ENCODE results near the gene GPR15.

Gene GPR15

DNA sequence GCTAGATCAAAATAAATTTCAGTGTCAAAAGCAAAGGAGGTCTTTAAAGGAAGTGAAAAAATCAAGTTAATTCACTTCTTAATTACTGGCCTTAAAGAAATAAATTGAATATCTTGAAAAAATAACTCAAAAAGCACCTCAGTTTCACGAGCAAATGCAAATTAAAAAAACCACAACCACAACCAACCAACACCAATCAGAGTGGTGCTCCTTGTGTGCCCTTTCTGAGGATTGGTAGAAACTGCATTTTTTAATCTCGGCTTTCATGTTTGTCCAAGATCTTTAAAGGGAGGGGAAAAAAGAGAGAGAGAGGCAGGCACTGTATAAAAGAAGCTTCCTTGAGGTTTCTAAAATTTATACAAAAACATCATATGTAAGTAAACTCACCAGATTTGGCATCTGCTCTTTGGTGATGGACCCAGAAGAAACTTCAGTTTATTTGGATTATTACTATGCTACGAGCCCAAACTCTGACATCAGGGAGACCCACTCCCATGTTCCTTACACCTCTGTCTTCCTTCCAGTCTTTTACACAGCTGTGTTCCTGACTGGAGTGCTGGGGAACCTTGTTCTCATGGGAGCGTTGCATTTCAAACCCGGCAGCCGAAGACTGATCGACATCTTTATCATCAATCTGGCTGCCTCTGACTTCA, at the start of gene GPR15:
GPR15 (plus strand) TSS at position 357 of the 653 bp plus-strand sequence; CDS start at position 413, 56 bp downstream.
- no peak for DNase-seq

DNA sequence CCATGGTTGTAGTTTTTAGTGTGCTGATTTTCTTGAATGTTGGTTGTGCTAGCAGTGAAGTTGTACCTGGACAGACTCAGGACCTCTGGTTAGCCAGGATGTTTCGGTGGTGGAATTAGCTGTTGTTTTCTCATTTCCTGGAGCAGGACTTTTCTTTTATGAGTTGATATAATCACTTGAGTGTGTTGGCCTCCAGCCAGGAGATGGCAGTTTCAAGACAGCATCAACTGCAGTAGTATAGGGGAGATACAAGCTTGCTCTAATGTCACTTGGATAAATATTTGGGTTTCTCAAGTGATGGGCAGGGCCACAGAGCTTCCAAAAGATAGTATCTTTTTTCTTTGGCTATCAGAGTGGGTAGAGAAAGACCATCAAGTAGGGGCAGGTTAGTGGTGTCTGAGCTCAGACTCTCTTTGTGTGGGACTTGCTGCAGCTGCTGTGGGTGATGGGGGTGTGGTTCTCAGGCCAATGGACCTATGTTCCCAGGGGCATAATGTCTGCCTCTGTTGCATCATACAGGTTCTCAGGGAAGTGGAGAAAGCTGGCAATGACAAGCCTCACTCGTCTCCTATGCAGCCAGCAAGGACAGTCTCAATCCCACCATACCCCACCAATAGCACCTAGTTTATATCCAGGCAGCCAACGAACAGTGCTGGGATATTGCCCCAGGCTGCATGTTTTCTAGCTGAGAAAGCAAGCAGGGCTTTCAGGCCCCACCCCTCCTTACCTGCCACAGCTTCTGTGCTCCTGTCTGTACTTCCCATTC, 48.9 kb upstream of the GPR15 start:
- no peak for DNase-seq

DNA sequence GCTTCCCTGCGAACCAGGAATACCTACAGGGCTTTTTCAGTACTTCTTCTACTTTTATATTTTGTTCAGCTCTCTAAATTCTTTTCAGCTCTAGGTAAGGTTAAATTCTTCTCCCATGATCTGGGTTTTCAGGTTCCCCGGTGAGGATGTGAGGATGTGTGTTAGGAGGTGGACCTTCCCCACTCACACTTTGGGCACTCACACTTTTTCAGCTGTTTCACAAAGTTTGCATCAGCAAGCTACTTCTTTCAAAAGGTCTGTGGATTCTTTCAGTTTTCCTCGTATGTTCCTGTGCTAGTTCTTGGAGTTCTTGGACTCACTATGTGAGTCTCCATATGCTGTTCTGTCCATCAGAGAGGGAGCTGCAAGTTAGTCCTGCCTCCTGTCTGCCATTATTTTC, 48.2 kb upstream of the GPR15 start:
- no peak for DNase-seq

DNA sequence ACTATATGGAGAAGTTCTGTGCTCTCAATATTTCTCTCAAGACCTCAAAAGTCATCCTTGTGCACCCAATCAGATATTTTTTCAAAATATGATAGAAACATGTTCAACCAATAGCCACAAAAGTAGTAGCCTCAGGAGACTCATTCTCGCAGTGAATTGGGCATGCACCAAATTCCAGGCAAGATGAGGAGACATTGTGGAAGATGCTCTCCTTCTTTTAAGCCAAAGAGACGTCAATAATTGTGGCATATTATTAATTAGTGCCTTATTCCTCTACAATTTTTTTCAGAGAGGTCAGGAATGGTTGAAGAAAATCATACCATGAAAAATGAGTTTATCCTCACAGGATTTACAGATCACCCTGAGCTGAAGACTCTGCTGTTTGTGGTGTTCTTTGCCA, 34.4 kb upstream of the GPR15 start, which contains the start of gene OR5K2:
OR5K2 (plus strand) TSS at position 301 of the 400 bp plus-strand sequence; CDS start at position 301, 0 bp downstream.
- no peak for DNase-seq

DNA sequence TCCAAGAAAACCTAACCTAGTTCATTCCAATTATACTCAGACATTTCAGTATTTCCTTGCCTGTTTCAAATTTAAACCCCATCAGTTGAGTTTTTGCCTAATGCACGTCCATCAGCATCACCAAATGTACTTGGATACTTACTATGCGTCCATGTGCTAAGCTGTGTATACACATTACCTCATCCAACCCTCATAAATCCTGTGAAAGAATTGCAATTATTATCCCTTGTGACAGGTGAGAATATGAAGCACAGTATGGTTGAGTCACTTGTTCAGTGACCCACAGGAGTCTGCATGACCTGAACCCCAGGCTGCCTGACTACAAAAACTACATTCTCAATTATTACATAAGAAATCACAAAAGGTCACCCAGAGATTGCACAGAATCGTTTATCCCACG, 31.8 kb upstream of the GPR15 start:
- no peak for DNase-seq

DNA sequence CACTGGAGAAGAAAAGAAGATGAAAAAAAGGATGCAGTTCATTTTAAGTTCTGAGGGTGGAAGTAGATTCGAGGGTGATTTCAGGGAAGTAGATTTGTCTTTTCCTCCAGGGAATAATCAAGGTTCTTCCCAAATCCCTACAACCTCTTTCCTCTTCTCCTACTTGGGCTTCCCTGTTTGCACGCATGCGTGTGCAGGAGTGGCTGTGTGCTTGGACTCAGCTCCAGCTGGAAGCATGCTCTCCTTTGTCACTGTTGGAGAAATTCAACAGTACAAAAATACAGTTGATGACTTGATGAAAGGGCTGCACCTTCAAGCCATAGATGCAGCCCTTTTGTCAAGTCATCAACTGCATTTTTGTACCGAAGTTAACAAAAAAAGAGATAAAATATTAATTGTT, 30.5 kb upstream of the GPR15 start:
- DNase-seq, result no peak

DNA sequence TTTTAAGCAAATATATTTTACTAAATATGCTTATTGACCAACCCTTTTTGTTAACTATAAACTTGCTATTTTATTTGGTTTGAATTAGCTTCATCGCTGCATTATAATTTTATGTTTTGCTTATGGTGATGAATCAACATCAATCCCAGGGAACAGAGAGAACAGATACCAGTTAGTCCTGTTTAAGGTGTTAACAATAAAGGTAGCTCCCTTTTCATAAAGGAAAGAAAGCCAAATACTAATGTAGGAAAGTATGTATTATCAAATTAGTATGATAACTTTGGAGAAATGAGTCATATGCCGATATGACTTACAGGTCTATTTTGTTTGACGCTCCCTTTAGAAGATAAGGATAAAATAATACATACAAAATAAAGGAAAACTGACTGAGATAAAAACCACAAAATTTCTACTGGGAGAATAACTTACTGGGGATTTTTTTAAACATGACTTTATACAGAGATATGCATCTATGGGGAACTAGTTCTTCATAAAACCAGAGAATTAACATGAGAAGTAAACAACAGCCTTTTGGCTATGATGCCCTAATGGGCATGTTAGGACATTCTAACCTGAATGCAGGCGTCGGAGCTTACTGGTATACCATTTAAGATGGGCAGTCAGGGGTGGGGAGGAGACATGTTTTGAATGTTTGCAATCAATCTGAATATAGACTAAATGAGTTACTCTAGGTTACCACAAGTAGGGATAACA, 29.8 kb upstream of the GPR15 start:
- DNase-seq, result no peak

DNA sequence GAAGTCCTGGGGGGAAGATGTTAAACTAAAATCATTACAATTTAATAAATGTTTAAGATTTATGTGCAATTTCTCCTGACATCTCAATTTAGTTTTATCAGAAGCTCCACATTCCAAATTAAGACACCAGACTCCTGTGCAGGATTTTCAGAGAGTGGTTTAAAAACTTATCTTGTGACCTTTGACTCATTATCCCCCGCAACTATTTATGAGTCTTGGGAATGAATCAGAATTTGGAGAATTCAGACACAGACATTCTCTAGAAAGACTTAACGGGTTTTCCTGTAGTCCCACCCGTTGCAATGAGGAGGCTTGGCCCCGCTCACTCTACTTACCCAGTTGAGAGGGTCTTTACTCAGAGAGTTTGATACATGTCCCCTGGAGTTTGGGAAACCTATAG, 27.2 kb upstream of the GPR15 start:
- no peak for DNase-seq

DNA sequence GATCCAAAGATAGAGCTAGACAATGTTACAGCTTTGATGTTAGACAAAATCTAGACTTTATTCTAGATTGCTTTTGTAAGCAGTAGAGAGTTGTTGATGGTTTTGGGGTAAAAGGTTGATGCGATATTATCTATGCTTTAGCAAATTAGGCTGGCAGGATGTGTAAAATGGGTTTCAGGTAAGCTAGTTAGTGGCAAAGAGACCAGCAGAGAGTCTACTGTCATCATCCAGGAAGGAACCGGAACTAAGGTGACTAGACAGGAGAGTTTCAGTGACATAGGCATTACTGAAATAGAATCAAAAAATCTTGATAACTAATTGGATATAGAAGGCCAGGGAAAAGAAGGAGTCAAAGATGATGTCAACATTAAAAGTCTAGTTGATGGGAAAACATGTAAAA, 23.2 kb upstream of the GPR15 start:
- no peak for DNase-seq

DNA sequence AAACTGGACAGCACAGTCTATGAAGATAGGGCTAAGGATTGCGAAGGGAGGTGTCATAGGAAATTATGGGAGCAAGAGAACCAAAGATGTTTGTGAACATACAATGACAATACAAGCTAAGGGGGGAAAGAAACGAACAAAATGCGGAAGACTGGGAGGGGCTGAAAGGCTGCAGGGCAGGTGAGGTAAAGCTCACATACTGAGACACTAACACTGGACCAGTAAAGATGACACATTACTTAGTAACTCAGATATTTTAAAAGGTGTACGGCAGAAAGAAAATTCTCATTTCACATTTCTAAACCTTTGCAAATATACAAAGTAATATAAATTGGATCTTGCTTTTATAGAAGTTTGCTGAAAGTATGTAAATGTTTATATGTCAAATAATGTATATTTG, 19.2 kb upstream of the GPR15 start:
- no peak for DNase-seq

DNA sequence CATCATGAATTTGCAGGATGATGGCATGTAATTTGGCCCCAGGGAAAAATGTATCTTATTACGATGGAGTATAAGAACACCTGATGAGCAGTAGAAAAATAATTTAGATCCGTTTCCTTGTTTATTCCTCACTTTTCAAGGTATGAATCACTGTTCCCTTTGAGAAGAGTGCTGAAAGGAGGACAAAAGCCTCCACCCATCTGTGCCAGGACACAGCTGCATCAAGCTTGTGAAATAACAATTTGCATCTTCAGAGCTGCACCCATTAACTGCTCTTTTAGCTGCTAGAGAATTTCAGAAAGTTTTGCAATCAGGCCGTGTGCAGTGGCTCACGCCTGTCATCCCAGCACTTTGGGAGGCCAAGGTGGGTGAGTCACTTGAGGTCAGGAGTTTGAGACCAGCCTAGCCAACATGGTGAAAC, 18.7 kb upstream of the GPR15 start:
- no peak for DNase-seq

DNA sequence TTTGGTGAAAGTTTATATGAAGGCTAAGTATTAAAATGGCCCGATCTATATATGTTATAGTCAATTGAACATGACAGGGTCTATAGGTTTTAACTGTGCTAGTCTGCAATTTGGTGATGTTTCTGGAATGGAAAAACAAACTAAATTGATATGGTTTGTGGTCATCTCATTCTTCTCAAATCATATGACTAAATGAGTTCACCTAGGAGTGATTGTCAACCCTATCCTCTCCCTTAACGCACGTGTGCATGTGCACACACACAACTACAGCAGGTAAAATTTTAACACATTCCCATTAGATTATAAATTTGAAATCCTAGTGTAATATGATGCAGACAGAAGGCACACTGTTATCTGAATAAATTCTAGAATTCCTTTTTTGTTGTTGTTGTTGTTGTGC, 18.0 kb upstream of the GPR15 start:
- no peak for DNase-seq

DNA sequence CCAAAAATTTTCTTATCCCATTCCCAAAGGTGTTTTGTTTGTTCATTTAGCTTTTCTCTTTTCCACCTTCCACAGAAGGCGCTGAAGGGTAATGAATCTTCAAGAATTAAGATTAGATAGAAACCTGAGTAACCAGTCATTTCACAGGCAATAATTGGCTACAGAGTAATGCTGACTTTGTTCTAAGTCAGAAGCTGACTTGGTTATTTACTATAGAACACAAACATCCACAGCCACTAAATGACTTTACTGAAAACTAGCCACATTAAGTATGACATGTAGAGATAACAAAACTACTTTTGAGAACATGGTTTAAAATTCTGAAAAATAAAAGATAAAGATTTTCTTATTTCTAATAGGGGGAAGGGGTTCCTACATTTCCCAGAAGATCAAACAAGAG, 16.8 kb upstream of the GPR15 start:
- no peak for DNase-seq

DNA sequence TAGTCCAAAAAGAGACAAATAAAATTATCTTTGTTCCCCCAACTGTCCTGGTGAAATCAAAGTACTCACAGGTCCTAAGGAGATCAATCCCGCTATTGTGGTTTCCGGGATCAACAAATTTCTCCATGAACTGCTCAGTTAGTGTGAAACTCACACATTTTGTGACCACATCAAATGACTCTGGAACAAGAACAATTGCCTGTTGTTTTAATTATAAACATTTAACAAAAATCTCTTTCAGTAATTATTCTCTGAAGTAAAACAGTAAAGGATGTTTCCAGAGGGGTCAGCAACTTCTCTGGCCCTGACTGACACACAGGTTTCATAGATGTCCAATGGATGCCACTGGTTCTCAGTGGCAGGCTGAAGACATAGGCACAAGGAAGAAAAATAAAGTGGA, 13.0 kb upstream of the GPR15 start:
- DNase-seq, result no peak

DNA sequence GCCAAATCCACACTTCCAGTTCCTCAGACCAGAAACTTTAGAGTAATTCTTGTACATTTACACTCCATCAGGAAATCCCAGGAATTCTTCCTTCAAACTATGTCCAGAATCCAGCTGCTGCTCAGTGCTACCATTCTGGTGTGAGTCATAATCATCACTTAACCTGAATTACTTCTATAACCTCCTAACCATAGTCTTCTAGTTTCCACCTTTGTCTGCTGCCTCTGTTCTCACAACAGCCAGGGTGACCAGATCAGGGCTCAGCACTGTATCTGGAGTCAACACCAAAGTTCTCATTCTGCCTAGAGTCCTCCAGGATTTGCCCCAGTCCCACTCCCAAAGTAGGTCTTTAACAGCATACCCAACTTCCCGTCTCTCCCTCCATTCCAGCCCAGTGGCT, 12.4 kb upstream of the GPR15 start:
- no peak for DNase-seq

DNA sequence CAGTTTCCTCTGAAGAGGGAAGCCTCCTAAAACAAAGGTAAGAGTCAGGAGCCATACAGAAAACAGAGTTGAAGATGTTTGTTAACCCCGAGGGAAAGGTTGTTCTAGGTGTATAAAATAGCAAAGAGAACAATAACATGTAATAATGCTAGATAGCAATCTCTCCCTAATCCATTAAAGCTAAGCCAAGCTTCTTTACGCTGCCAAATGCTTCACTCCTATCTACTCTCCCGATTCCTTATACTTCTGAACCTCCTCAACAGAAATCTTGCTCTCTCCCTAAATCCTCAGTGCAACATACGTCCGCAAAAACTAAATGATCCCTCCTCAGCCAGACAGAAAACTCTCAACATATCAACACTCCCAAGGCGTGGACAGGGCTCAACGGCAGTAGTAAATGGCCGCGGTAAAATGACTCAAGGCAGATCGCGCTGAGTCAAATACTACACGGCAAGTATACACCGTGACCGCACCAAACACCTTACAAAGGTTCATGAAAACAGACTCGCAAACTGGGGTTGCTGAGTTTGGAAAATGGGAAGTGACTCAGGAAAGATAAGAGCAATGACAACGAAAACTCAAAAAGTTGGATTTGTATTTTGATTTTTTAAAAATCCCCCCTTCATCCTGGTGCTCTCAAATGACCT, 9.8 kb upstream of the GPR15 start:
- peak; percentile 73 for DNase-seq

DNA sequence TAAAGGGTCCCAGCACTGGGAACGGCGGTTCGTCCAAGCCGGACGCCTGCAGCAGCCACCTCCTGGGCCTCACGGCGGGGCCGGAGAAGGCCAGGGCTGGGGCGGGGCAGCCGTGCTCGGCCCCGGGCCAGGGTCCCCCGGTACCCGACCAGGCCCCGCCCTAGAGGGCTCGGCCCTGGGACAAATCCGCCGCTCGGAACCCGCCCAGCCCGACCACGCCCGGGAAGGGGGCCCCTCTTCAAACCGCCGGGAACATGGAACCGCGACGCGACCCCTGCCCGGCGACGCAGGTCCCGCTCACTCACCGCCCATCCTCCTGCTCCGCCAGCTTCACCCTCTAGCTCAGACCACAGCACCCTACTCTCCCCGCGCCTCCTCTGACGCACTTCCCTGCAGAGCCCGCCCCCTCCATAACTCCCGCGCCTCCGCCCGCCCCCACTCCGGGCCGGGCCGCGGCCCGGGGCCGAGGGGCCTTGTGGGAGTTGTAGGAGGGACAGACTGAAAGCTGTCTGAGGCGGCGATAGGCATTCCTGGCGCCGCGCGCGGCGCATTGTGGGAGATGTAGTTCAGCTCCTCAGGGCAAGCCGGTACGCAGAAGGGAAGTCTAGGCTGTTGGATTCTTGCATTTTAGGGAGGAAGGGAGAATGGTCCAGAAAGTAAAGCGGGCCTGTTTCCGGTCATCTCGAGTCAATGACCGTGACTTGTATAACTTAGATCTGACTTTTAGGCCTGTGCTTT, 9.1 kb upstream of the GPR15 start, which contains the start of gene CLDND1:
CLDND1 (minus strand) TSS at position 359 of the 738 bp plus-strand sequence. CDS start 1,478 bp downstream, outside the sequence.
- peak; percentile 95 for DNase-seq

DNA sequence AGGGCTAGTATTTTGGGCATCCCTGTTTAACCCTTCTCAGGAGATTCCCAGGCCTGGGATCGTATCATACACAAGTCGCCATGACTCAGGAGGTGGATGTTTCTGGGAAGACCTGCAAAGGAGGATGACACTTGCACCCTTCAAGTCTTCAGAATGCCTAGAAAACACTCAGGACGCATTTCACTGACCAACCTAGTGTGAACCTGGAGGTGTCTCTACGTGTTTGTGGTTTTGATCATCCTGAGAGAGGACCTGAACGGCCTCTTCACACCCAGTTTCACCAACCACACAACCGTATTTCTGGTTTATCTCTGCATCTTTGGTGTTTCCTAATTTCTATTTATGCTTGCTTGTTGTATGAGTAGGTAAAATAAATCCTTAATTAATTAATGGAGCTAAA, 6.3 kb upstream of the GPR15 start:
- DNase-seq, result no peak

DNA sequence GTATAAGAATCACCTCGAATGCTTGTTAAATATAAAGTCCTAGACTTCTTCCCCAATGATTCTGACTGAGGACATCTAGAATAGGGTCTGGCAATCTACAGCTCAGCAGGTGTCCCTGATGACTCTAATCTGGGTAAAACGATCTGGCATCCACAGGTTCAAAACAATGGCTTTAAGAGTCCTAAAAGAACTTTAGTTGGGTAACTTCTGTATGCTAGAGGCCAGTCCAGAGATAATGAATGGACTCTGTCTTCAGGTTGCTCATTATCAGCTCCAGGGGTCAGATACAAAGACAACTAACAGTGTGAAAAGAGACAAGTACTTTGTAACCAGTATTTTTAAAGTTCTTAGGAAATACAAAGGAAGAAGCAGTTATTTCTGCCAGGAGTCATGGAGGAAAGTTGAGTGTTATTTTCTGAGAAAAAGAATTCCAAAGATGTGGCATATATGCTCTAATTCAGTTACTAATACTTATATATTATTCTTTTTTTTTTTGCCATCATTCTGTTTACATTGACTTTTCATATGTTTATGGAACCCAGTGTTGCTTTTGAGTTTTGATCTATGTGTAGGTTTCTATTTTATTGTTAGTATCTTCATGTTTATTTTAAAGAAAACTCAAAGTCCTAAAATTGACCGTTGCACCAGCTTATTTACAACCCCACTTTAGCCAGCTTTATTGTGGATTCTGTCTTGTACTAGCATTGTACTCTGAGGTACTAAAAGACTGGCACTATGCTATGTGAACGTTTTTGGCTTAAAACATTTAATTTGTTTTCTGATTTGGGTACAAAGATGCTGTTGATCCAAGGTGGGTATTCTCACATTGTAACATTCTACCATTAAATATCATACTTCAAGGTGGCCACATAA, 3.1 kb upstream of the GPR15 start:
- no peak for DNase-seq

DNA sequence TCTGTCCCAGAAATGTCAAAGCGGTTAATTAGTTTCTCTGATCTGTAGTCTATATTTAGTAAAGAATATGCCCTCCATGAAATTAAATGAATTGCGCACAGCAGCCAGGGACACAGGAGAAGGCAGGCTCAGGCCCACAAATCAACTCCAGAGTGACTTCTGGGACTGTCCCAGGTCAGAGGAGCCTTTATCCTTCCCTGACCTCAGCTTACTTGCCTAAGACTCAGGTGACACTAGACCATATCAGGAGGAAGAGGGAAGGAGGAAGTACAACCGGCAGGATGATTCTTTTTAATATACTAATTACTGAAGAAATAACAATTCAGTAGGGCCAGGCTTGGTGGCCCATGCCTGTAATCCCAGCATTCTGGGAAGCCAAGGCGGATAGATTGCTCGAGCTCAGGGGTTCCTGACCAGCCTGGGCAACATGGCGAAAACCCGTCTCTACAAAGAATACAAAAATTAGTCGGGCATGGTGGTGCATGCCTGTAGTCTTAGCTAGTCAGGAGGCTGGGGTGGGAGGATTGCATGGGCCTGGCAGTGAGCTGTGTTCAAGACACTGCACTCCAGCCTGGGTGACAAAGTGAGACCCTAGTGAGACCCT, 1.8 kb upstream of the GPR15 start:
- DNase-seq, result no peak

DNA sequence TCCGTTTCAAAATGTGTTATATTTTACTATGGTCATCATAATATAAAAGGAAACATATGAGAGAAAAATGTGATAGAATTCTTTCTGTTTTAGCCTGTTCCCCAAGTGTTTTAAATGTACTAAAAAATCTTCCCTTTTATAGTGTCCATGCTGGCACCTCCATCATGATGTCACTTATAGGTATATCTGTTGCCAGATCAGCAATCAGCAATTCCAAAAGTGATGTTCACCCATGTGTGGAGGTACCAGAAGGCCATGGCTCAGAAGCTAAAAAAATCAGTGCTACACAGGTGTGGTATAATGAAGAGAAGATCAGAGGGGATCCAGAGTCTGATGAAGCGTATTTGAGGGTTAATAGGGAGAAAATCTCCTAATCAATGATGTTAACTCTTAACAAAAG, 1.1 kb upstream of the GPR15 start:
- DNase-seq, result no peak
